GM12875 (cell line): ENCODE measurements around the gene FMN1.

Source experiments
- H3K4me3 ChIP-seq: one replicate; pipeline ENCODE4 v1.5.1; 2011; ENCODE audit warnings: low read depth, low read length, control low read depth
- CTCF ChIP-seq: IDR thresholded peaks from 2 replicates; pipeline ENCODE4 v1.5.1; 2011; ENCODE audit warnings: low read depth, mild to moderate bottlenecking, control low read depth, inconsistent platforms, low read length, moderate library complexity, borderline replicate concordance; ENCODE audit not compliant: insufficient read depth

FMN1 gene

GRCh38 chr15:33008284-33008995, 186.1 kb downstream of the FMN1 start:
- no peak overlapping the region for H3K4me3 ChIP-seq
- no peak for TF ChIP-seq CTCF

GRCh38 chr15:33007303-33007855, 187.1 kb downstream of the FMN1 start:
- no peak for TF ChIP-seq CTCF
- H3K4me3 ChIP-seq = no peak overlapping the region

GRCh38 chr15:33005582-33005981, 188.9 kb downstream of the FMN1 start:
- TF ChIP-seq CTCF = no peak
- H3K4me3 ChIP-seq = no peak overlapping the region

- TF ChIP-seq CTCF = no peak
- no peak overlapping the region for H3K4me3 ChIP-seq
Observed at GRCh38 chr15:33001926-33002325, 192.6 kb downstream of the FMN1 start.

GRCh38 chr15:32998979-32999672, 195.4 kb downstream of the FMN1 start:
- no peak for TF ChIP-seq CTCF

GRCh38 chr15:32998182-32998581, 196.3 kb downstream of the FMN1 start:
- no peak for TF ChIP-seq CTCF
- H3K4me3 ChIP-seq = no peak overlapping the region

More at GRCh38 chr15:32998979-32999672, 195.4 kb downstream of the FMN1 start:
- H3K4me3 ChIP-seq = no peak overlapping the region
